Measurements from ENCODE around the gene KCTD13. TPM values are rescaled to one million over a fixed set of nuclear protein-coding genes. Genes with fewer than 3 reads are reported as not detected.

KCTD13 gene
- total RNA-seq, 1 donor from 2014 or later = 58.2 TPM

- Mint-ChIP-seq H3K4me3 (peak overlapping the region; percentile 94), H3K27me3 (ENCODE audit: insufficient read depth) (no peaks in the 10 kb centered on the region), H3K4me1 (ENCODE audit: low read depth) (peaks cover 31% of the 10 kb centered on the region), H3K9me3 (no peaks in the 10 kb centered on the region), H3K27ac (peak overlapping the region; percentile 95), H3K36me3 (ENCODE audit: low read depth) (peaks cover 13% of the 10 kb centered on the region)
- intact Hi-C loops (cut with micrococcal nuclease) = loop anchor here (2.0 kb wide), 1 partner anchor 102 kb away; no protein-coding TSS in a partner anchor
- no peak for DNase-seq (ENCODE audit: low spot score)
Measured at GRCh38 chr16:29927070-29927905, 1.3 kb upstream of the KCTD13 start.

- Mint-ChIP-seq H3K4me1 (ENCODE audit: low read depth) (peaks cover 31% of the 10 kb centered on the region), H3K9me3 (no peaks in the 10 kb centered on the region), H3K27me3 (ENCODE audit: insufficient read depth) (no peaks in the 10 kb centered on the region), H3K36me3 (ENCODE audit: low read depth) (peaks cover 13% of the 10 kb centered on the region), H3K4me3 (peak overlapping the region; percentile 94), H3K27ac (peak overlapping the region; percentile 95)
- intact Hi-C loops (cut with micrococcal nuclease) = loop anchor here (1.0 to 2.0 kb wide), 9 partner anchors 26 to 136 kb away; partner anchors contain the start of genes ASPHD1, CDIPT, INO80E and KIF22
- DNase-seq (ENCODE audit: low spot score) = no peak
Measured at GRCh38 chr16:29926711-29927052, 656 bp upstream of the KCTD13 start.

GRCh38 chr16:29925105-29925756 is 795 bp downstream of the KCTD13 start:
- Mint-ChIP-seq H3K36me3 (ENCODE audit: low read depth) (peaks cover 22% of the 10 kb centered on the region), H3K27me3 (ENCODE audit: insufficient read depth) (no peaks in the 10 kb centered on the region), H3K4me1 (ENCODE audit: low read depth) (peaks cover 31% of the 10 kb centered on the region), H3K4me3 (peak overlapping the region; percentile 94), H3K9me3 (no peaks in the 10 kb centered on the region), H3K27ac (peak overlapping the region; percentile 90)
- intact Hi-C loops (cut with micrococcal nuclease) = no loop called here
- DNase-seq (ENCODE audit: low spot score) = no peak

GRCh38 chr16:29922986-29923501 is 3.0 kb downstream of the KCTD13 start:
- H3K27ac Mint-ChIP-seq = no peak overlapping the region
- no peak overlapping the region for H3K4me3 Mint-ChIP-seq
- DNase-seq (ENCODE audit: low spot score) = no peak
- peaks cover 31% of the 10 kb centered on the region for H3K4me1 Mint-ChIP-seq (ENCODE audit: low read depth)
- no peaks in the 10 kb centered on the region for H3K27me3 Mint-ChIP-seq (ENCODE audit: insufficient read depth)
- intact Hi-C loops (cut with micrococcal nuclease) = no loop called here
- H3K36me3 Mint-ChIP-seq (ENCODE audit: low read depth) = peaks cover 24% of the 10 kb centered on the region
- H3K9me3 Mint-ChIP-seq = no peaks in the 10 kb centered on the region

- DNase-seq (ENCODE audit: low spot score) = no peak
- H3K36me3 Mint-ChIP-seq (ENCODE audit: low read depth) = peaks cover 24% of the 10 kb centered on the region
- H3K27me3 Mint-ChIP-seq (ENCODE audit: insufficient read depth) = no peaks in the 10 kb centered on the region
- peaks cover 26% of the 10 kb centered on the region for H3K4me1 Mint-ChIP-seq (ENCODE audit: low read depth)
- intact Hi-C loops (cut with micrococcal nuclease) = no loop called here
- peak overlapping the region; percentile 15 for H3K4me3 Mint-ChIP-seq
- H3K27ac Mint-ChIP-seq = no peak overlapping the region
- H3K9me3 Mint-ChIP-seq = no peaks in the 10 kb centered on the region
Measured at GRCh38 chr16:29922326-29922725, 3.7 kb downstream of the KCTD13 start.

- no peak for DNase-seq (ENCODE audit: low spot score)
- Mint-ChIP-seq H3K27me3 (ENCODE audit: insufficient read depth) (no peaks in the 10 kb centered on the region), H3K4me1 (ENCODE audit: low read depth) (peaks cover 16% of the 10 kb centered on the region), H3K27ac (peak overlapping the region; percentile 49), H3K9me3 (no peaks in the 10 kb centered on the region), H3K4me3 (no peak overlapping the region), H3K36me3 (ENCODE audit: low read depth) (peaks cover 26% of the 10 kb centered on the region)
- intact Hi-C loops (cut with micrococcal nuclease) = no loop called here
Measured at GRCh38 chr16:29921034-29921385, 5.0 kb downstream of the KCTD13 start.

- Mint-ChIP-seq H3K9me3 (no peaks in the 10 kb centered on the region), H3K27me3 (ENCODE audit: insufficient read depth) (no peaks in the 10 kb centered on the region), H3K27ac (no peak overlapping the region), H3K4me1 (ENCODE audit: low read depth) (peaks cover 21% of the 10 kb centered on the region), H3K4me3 (no peak overlapping the region), H3K36me3 (ENCODE audit: low read depth) (peaks cover 26% of the 10 kb centered on the region)
- intact Hi-C loops (cut with micrococcal nuclease) = no loop called here
- no peak for DNase-seq (ENCODE audit: low spot score)
Measured at GRCh38 chr16:29920288-29921033, 5.6 kb downstream of the KCTD13 start.

GRCh38 chr16:29916979-29917378 is 9.0 kb downstream of the KCTD13 start:
- H3K4me3 Mint-ChIP-seq = no peak overlapping the region
- peaks cover 8% of the 10 kb centered on the region for H3K4me1 Mint-ChIP-seq (ENCODE audit: low read depth)
- intact Hi-C loops (cut with micrococcal nuclease) = no loop called here
- peaks cover 21% of the 10 kb centered on the region for H3K36me3 Mint-ChIP-seq (ENCODE audit: low read depth)
- H3K9me3 Mint-ChIP-seq = no peaks in the 10 kb centered on the region
- H3K27ac Mint-ChIP-seq = no peak overlapping the region
- no peak for DNase-seq (ENCODE audit: low spot score)
- H3K27me3 Mint-ChIP-seq (ENCODE audit: insufficient read depth) = no peaks in the 10 kb centered on the region

- intact Hi-C loops (cut with micrococcal nuclease) = no loop called here
- Mint-ChIP-seq H3K4me1 (ENCODE audit: low read depth) (peaks cover 8% of the 10 kb centered on the region), H3K4me3 (no peak overlapping the region), H3K36me3 (ENCODE audit: low read depth) (peaks cover 18% of the 10 kb centered on the region), H3K27me3 (ENCODE audit: insufficient read depth) (no peaks in the 10 kb centered on the region), H3K27ac (no peak overlapping the region), H3K9me3 (no peaks in the 10 kb centered on the region)
- DNase-seq (ENCODE audit: low spot score) = no peak
Measured at GRCh38 chr16:29915590-29916247, 10.3 kb downstream of the KCTD13 start.

GRCh38 chr16:29913514-29913913 is 12.5 kb downstream of the KCTD13 start:
- Mint-ChIP-seq H3K4me1 (ENCODE audit: low read depth) (peaks cover 8% of the 10 kb centered on the region), H3K27ac (no peak overlapping the region), H3K27me3 (ENCODE audit: insufficient read depth) (no peaks in the 10 kb centered on the region), H3K4me3 (no peak overlapping the region), H3K9me3 (no peaks in the 10 kb centered on the region), H3K36me3 (ENCODE audit: low read depth) (peaks cover 15% of the 10 kb centered on the region)
- DNase-seq (ENCODE audit: low spot score) = no peak
- intact Hi-C loops (cut with micrococcal nuclease) = no loop called here

GRCh38 chr16:29912087-29912486 is 13.9 kb downstream of the KCTD13 start:
- DNase-seq (ENCODE audit: low spot score) = no peak
- H3K4me3 Mint-ChIP-seq = no peak overlapping the region
- no peak overlapping the region for H3K27ac Mint-ChIP-seq
- H3K27me3 Mint-ChIP-seq (ENCODE audit: insufficient read depth) = no peaks in the 10 kb centered on the region
- H3K9me3 Mint-ChIP-seq = no peaks in the 10 kb centered on the region
- intact Hi-C loops (cut with micrococcal nuclease) = no loop called here
- H3K4me1 Mint-ChIP-seq (ENCODE audit: low read depth) = peaks cover 8% of the 10 kb centered on the region
- peaks cover 17% of the 10 kb centered on the region for H3K36me3 Mint-ChIP-seq (ENCODE audit: low read depth)

- no peaks in the 10 kb centered on the region for H3K9me3 Mint-ChIP-seq
- intact Hi-C loops (cut with micrococcal nuclease) = no loop called here
- peaks cover 16% of the 10 kb centered on the region for H3K36me3 Mint-ChIP-seq (ENCODE audit: low read depth)
- H3K4me1 Mint-ChIP-seq (ENCODE audit: low read depth) = peaks cover 8% of the 10 kb centered on the region
- H3K4me3 Mint-ChIP-seq = no peak overlapping the region
- H3K27ac Mint-ChIP-seq = no peak overlapping the region
- DNase-seq (ENCODE audit: low spot score) = no peak
- H3K27me3 Mint-ChIP-seq (ENCODE audit: insufficient read depth) = no peaks in the 10 kb centered on the region
Measured at GRCh38 chr16:29911676-29912010, 14.4 kb downstream of the KCTD13 start.
